Thyroid gland (tissue), 4 donors: ENCODE results near the gene MID1.
"Not testable (repeated sequence)": the region's sequence is repeated elsewhere in the genome, so short reads cannot be mapped to it uniquely, and the experiment has no call there.

Experiments
- POLR2A ChIP-seq, 2 donors: fragments of 450-650 bp; IDR thresholded peaks; one replicate each; pipeline ENCODE4 v1.6.1; 2017; ENCODE audit warnings: antibody characterized with exemption in 2 of 2, mild to moderate bottlenecking in 2 of 2, moderate library complexity in 1 of 2
- TF ChIP-seq, protein P1 (sequence below), 6 experiments: fragments of 200-600 bp in 3 of 6; fragments of 450-650 bp in 3 of 6; sonication (generic) in 3 of 6; IDR thresholded peaks; one replicate each; pipeline ENCODE4 v1.5.1; 2016 to 2019; ENCODE audit warnings: antibody characterized with exemption in 6 of 6, mild to moderate bottlenecking in 2 of 6, inconsistent platforms in 1 of 6, moderate library complexity in 1 of 6

DNA sequence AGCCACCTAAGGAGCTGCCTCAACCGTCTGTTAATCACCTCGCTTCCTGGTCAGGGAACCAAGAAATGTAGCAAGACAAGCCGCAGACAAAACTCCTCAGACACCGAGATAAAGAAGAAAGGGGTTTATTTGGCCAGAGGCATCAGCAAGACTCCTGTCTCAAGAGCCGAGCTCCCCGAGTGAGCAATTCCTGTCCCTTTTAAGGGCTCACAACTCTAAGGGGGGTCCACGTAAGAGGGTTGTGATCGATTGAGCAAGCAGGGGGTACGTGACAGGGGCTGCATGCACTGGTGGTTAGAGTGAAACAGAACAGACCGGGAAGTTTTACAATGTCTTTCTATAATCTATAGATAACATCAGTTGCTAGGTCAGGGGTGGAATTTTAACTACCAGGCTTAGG is 30.6 kb downstream of the MID1 start:
- TF ChIP-seq, protein P1, sequence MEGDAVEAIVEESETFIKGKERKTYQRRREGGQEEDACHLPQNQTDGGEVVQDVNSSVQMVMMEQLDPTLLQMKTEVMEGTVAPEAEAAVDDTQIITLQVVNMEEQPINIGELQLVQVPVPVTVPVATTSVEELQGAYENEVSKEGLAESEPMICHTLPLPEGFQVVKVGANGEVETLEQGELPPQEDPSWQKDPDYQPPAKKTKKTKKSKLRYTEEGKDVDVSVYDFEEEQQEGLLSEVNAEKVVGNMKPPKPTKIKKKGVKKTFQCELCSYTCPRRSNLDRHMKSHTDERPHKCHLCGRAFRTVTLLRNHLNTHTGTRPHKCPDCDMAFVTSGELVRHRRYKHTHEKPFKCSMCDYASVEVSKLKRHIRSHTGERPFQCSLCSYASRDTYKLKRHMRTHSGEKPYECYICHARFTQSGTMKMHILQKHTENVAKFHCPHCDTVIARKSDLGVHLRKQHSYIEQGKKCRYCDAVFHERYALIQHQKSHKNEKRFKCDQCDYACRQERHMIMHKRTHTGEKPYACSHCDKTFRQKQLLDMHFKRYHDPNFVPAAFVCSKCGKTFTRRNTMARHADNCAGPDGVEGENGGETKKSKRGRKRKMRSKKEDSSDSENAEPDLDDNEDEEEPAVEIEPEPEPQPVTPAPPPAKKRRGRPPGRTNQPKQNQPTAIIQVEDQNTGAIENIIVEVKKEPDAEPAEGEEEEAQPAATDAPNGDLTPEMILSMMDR (IDR thresholded peaks at IDR 0.05) = not testable (repeated sequence)
- not testable (repeated sequence) for TF ChIP-seq POLR2A (IDR thresholded peaks at IDR 0.05)
